Caco-2 (cell line): ENCODE measurements around the gene RALGPS1. TPM values are rescaled to one million over a fixed set of nuclear protein-coding genes. Genes with fewer than 3 reads are reported as not detected.

Source experiments
- BruUV-seq: library from RNA; stranded (reverse); fragments of 400-500 nt; replicated peaks from 2 replicates; lab custom pipeline; 2021; lab: Mats Ljungman, UMichigan
- CTCF ChIA-PET: fragments of 300-600 bp; sonication (Branson Sonifier 250); formaldehyde crosslinking; loops from one replicate; lab custom pipeline; 2022; ENCODE audit warnings: antibody characterized with exemption; lab: Charles Lee
- POLR2A ChIA-PET: fragments of 300-600 bp; sonication (Branson Sonifier 250); formaldehyde crosslinking; loops from one replicate; lab custom pipeline; 2022; ENCODE audit warnings: antibody characterized with exemption; lab: Charles Lee
- DNase-seq, 2 experiments: peaks; one replicate each; pipeline versions ENCODE4 v3.0.0 to v3.0.0-alpha.2; 2020 to 2022
- H3K27me3 ChIP-seq: replicated peaks from 2 replicates; pipeline ENCODE4 v1.6.0; 2011; ENCODE audit warnings: low read length; ENCODE audit not compliant: control insufficient read depth, insufficient read depth
- H3K36me3 ChIP-seq: 2 replicates; pipeline ENCODE4 v1.5.1; 2011; ENCODE audit warnings: low read length; ENCODE audit not compliant: control insufficient read depth, insufficient read depth
- H3K4me1 ChIP-seq: fragments of 250-450 bp; sonication (Bioruptor Pico); 2 replicates; pipeline ENCODE4 v1.5.1; 2020; ENCODE audit warnings: mild to moderate bottlenecking
- H3K4me3 ChIP-seq: 2 replicates; pipeline ENCODE4 v1.5.1; 2011; ENCODE audit warnings: low read depth, mild to moderate bottlenecking, control low read depth, low read length
- H3K9me3 ChIP-seq: fragments of 250-450 bp; sonication (Bioruptor Pico); 2 replicates; pipeline ENCODE4 v1.5.1; 2020; ENCODE audit warnings: mild to moderate bottlenecking, moderate library complexity
- H3K27ac Mint-ChIP-seq: one replicate; pipeline ENCODE4 v1.8.0; 2022; ENCODE audit warnings: mixed read lengths; ENCODE audit not compliant: unreplicated experiment
- H3K27me3 Mint-ChIP-seq: one replicate; pipeline ENCODE4 v1.8.0; 2022; ENCODE audit warnings: mixed read lengths; ENCODE audit not compliant: insufficient read depth, unreplicated experiment
- H3K36me3 Mint-ChIP-seq: one replicate; pipeline ENCODE4 v1.8.0; 2022; ENCODE audit warnings: mild to moderate bottlenecking, mixed read lengths; ENCODE audit not compliant: insufficient read depth, unreplicated experiment
- H3K4me1 Mint-ChIP-seq: one replicate; pipeline ENCODE4 v1.8.0; 2022; ENCODE audit warnings: low read depth, mixed read lengths; ENCODE audit not compliant: unreplicated experiment
- H3K4me3 Mint-ChIP-seq: one replicate; pipeline ENCODE4 v1.8.0; 2022; ENCODE audit warnings: mild to moderate bottlenecking, moderate library complexity, mixed read lengths; ENCODE audit not compliant: unreplicated experiment
- H3K9me3 Mint-ChIP-seq: one replicate; pipeline ENCODE4 v1.8.0; 2022; ENCODE audit warnings: mixed read lengths; ENCODE audit not compliant: unreplicated experiment
- intact Hi-C: fragments of 100-400 bp; cut with micrococcal nuclease; formaldehyde crosslinking; loops from one replicate; pipeline ENCODE4 v1.10.0; 2022; ENCODE audit not compliant: unreplicated experiment
- total RNA-seq: library from RNA; stranded (reverse); gene quantifications from 2 replicates; pipeline ENCODE4 v1.2.3, GENCODE V29; 2022
- TF ChIP-seq, protein P1 (sequence below), 2 experiments: fragments of 200-600 bp in 1 of 2; IDR thresholded peaks; 1 replicate in 1 of 2; 2 replicates in 1 of 2; pipeline versions ENCODE4 v1.5.1 to v1.8.0; 2011 to 2022; ENCODE audit warnings: antibody characterized with exemption in 1 of 2, control low read depth in 1 of 2, inconsistent platforms in 1 of 2, low read depth in 1 of 2, low read length in 1 of 2, mild to moderate bottlenecking in 1 of 2, moderate library complexity in 1 of 2; ENCODE audit not compliant: insufficient read depth in 1 of 2, severe bottlenecking in 1 of 2, unreplicated experiment in 1 of 2

RALGPS1 gene
- total RNA-seq, 1 experiment from 2014 or later = 41.5 TPM

- no peaks in the 10 kb centered on the region for H3K9me3 Mint-ChIP-seq
These were observed 190.2 kb downstream of the RALGPS1 start for GRCh38 chr9:127104581-127105311.

DNA sequence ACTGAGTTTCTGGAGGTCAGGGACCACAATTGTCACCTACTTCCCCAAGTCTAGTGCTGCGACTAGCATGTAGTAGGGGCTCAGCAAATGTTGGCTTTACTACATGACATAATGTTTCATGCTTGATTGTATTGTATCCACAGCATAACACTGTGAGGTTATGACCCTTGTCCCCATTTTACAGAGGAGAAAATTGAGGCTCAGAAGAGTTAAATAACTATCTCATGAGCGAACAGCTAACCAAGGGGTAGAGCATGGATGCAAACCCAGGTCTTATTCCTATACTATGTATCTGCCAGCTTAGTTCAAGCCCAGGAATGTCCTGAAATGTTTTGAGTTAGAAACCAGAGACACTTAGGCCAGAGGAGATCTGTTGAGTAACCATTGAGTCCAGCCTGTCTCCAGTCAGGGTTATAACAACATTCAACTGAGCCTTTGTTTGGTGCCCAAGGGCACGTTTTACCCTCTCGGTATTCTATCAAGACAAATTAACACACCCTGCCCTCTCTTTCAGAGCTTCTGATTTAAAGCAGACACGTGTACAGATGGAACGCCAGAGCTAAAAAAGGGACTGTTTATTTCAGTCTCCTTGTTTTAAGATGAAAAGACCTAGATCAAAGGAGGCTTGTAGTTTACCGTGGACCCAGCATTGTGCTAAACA lies 191.4 kb downstream of the RALGPS1 start:
- no peaks in the 10 kb centered on the region for H3K27me3 Mint-ChIP-seq
- H3K4me3 Mint-ChIP-seq = no peak overlapping the region
- peaks cover 23% of the 10 kb centered on the region for H3K36me3 Mint-ChIP-seq
- no TSS peak for BruUV-seq
- peaks cover 9% of the 10 kb centered on the region; the same call in 1 of the 2 replicates for H3K4me1 ChIP-seq
- H3K9me3 Mint-ChIP-seq = no peaks in the 10 kb centered on the region
- TF ChIP-seq, protein P1, sequence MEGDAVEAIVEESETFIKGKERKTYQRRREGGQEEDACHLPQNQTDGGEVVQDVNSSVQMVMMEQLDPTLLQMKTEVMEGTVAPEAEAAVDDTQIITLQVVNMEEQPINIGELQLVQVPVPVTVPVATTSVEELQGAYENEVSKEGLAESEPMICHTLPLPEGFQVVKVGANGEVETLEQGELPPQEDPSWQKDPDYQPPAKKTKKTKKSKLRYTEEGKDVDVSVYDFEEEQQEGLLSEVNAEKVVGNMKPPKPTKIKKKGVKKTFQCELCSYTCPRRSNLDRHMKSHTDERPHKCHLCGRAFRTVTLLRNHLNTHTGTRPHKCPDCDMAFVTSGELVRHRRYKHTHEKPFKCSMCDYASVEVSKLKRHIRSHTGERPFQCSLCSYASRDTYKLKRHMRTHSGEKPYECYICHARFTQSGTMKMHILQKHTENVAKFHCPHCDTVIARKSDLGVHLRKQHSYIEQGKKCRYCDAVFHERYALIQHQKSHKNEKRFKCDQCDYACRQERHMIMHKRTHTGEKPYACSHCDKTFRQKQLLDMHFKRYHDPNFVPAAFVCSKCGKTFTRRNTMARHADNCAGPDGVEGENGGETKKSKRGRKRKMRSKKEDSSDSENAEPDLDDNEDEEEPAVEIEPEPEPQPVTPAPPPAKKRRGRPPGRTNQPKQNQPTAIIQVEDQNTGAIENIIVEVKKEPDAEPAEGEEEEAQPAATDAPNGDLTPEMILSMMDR (IDR thresholded peaks at IDR 0.05; ENCODE audit: insufficient read depth in 1 of 2, low read depth in 1 of 2, low read length in 1 of 2, severe bottlenecking in 1 of 2, unreplicated experiment in 1 of 2) = no peak
- H3K4me3 ChIP-seq = no peak overlapping the region
- ChIA-PET CTCF (no interaction called here), POLR2A (no interaction called here)
- H3K27ac Mint-ChIP-seq = no peak overlapping the region
- H3K4me1 Mint-ChIP-seq = peaks cover 11% of the 10 kb centered on the region
- no peak for DNase-seq
- intact Hi-C loops = no loop called here
- H3K27me3 ChIP-seq = no peaks in the 10 kb centered on the region
- no peaks in the 10 kb centered on the region for H3K36me3 ChIP-seq
- H3K9me3 ChIP-seq = no peaks in the 10 kb centered on the region

More at GRCh38 chr9:127104581-127105311, 190.2 kb downstream of the RALGPS1 start:
- H3K4me1 Mint-ChIP-seq = no peaks in the 10 kb centered on the region
- H3K4me1 ChIP-seq = peaks cover 9% of the 10 kb centered on the region; the same call in 1 of the 2 replicates
- no peak for DNase-seq
- intact Hi-C loops = no loop called here
- no peak overlapping the region for H3K4me3 Mint-ChIP-seq
- ChIA-PET POLR2A (interaction anchor here (0.6 kb wide), 1 partner anchor 38 kb away, joined by 4 read pairs; no protein-coding TSS in a partner anchor), CTCF (no interaction called here)
- BruUV-seq = no TSS peak
- H3K27ac Mint-ChIP-seq = no peak overlapping the region
- TF ChIP-seq, protein P1 (IDR thresholded peaks at IDR 0.05; ENCODE audit: insufficient read depth in 1 of 2, low read depth in 1 of 2, low read length in 1 of 2, severe bottlenecking in 1 of 2, unreplicated experiment in 1 of 2) = no peak
- no peaks in the 10 kb centered on the region for H3K27me3 ChIP-seq
- no peak overlapping the region for H3K4me3 ChIP-seq
- H3K9me3 ChIP-seq = no peaks in the 10 kb centered on the region
- peaks cover 25% of the 10 kb centered on the region for H3K36me3 Mint-ChIP-seq
- no peaks in the 10 kb centered on the region for H3K36me3 ChIP-seq
- no peaks in the 10 kb centered on the region for H3K27me3 Mint-ChIP-seq

GRCh38 chr9:127106466-127106855 lies 191.9 kb downstream of the RALGPS1 start:
- POLR2A ChIA-PET = no interaction called here
- intact Hi-C loops = no loop called here

More at GRCh38 chr9:127106466-127106855, 191.9 kb downstream of the RALGPS1 start:
- DNase-seq = no peak
- no peaks in the 10 kb centered on the region for H3K27me3 Mint-ChIP-seq
- no peak overlapping the region for H3K4me3 Mint-ChIP-seq
- no peaks in the 10 kb centered on the region for H3K9me3 Mint-ChIP-seq
- H3K4me1 ChIP-seq = peaks cover 9% of the 10 kb centered on the region; the same call in 1 of the 2 replicates
- TF ChIP-seq, protein P1 (IDR thresholded peaks at IDR 0.05; ENCODE audit: insufficient read depth in 1 of 2, low read depth in 1 of 2, low read length in 1 of 2, severe bottlenecking in 1 of 2, unreplicated experiment in 1 of 2) = no peak
- H3K4me1 Mint-ChIP-seq = peaks cover 17% of the 10 kb centered on the region
- no peak overlapping the region for H3K27ac Mint-ChIP-seq
- BruUV-seq = no TSS peak
- CTCF ChIA-PET = no interaction called here
- H3K9me3 ChIP-seq = no peaks in the 10 kb centered on the region
- no peaks in the 10 kb centered on the region for H3K36me3 ChIP-seq
- H3K4me3 ChIP-seq = no peak overlapping the region
- peaks cover 18% of the 10 kb centered on the region for H3K36me3 Mint-ChIP-seq
- no peaks in the 10 kb centered on the region for H3K27me3 ChIP-seq
